HG02759 (cell line): ENCODE results near the gene PRDM10.
A peak's percentile ranks its signal among the peaks of the same experiment; 100 is the strongest.
"Not testable (repeated sequence)": the region's sequence is repeated elsewhere in the genome, so short reads cannot be mapped to it uniquely, and the experiment has no call there.

Experiments
- ATAC-seq: cut with Tn5 transposase; IDR thresholded peaks from one replicate; pipeline ENCODE4 v1.9.1; 2021; ENCODE audit warnings: mild to moderate bottlenecking, moderate library complexity; ENCODE audit not compliant: unreplicated experiment

The PRDM10 gene

GRCh38 chr11:130020323-130020722, 17.7 kb upstream of the PRDM10 start:
- no peak for ATAC-seq

DNA sequence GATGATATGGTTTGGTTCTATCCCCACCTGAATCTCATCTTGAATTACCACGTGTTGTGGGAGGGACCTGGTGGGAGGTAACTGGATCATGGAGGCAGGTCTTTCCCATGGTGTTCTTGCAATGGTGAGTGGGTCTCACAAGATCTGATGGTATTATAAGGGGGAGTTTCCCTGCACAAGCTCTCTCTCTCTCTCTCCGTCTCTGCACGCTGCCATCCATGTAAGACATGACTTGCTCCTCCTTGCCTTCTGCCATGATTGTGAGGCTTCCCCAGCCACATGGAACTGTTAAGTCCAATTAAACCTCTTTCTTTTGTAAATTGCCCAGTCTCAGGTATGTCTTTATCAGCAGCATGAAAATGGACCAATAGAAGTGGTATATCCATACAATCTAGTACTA, 13.2 kb upstream of the PRDM10 start:
- not testable (repeated sequence) for ATAC-seq

- no peak for ATAC-seq
Measured at GRCh38 chr11:130008326-130008725, 5.7 kb upstream of the PRDM10 start.

GRCh38 chr11:130006929-130007328, 4.3 kb upstream of the PRDM10 start:
- ATAC-seq, result no peak

DNA sequence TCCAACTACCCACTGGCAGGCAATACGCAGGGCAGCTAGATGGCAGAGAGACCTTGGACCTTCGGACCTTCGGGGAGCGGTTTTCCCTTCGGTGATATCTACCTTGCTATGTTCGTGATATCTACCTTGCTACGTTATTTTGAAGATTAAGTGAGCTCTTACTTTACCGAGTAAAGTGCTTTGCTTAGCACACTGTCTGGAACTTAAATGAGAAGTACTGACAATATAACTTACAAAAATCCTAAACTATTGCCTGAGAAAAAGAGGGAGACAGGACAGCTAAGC, 1.0 kb upstream of the PRDM10 start:
- ATAC-seq, result peak; percentile 19

GRCh38 chr11:130002846-130003716, 446 bp upstream of the PRDM10 start:
- ATAC-seq, result peak; percentile 78

GRCh38 chr11:130001461-130002351, 929 bp downstream of the PRDM10 start:
- ATAC-seq, result peak; percentile 28

DNA sequence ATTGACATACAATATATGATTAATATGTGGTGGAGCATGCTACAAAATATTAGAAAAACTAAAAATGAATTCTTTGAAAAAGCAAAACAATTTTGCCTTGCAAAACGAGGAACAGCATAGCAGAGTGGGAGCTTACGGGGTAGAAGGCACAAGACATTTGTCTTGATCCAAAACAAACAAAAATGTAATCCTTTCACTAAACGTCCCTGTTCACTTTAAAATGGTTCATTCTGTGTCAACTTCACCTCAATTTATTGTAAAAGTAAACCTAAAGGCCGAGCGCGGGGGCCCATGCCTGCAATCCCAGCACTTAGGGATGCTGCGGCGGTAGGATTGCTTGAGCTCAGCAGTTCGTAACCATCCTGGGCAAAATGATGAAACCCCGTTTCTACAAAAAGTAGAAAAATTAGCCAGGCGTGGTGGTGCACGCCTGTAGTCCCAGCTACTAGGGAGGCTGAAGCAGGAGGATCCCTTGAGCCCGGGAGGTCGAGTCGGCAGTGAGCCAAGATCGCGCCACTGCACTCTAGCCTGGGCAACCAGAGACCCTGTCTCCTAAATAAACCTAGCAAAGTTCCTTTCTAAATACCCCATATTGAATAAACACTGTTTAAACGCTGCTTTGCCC, 2.0 kb downstream of the PRDM10 start:
- no peak for ATAC-seq

GRCh38 chr11:129999407-129999806, 3.2 kb downstream of the PRDM10 start:
- ATAC-seq, result no peak

GRCh38 chr11:129998905-129999304, 3.7 kb downstream of the PRDM10 start:
- ATAC-seq, result no peak

DNA sequence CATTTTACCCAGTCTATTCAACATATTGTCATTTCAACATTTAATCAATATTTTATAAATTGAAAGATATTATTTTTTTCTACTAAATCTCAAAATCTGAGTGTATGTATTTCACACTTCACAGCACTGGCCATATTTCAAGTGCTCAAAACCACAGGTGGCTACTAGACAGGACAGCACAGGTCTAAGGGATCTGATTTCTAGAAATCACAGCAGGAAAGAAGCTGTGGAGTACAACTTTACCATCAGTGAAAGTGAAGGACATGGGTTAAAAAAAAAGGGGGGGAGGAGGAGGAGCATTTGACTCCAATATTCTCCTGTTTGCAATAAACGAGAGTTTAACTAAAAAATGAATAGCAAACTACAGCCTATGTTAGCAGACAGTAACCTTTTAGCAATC, 4.5 kb downstream of the PRDM10 start:
- no peak for ATAC-seq

DNA sequence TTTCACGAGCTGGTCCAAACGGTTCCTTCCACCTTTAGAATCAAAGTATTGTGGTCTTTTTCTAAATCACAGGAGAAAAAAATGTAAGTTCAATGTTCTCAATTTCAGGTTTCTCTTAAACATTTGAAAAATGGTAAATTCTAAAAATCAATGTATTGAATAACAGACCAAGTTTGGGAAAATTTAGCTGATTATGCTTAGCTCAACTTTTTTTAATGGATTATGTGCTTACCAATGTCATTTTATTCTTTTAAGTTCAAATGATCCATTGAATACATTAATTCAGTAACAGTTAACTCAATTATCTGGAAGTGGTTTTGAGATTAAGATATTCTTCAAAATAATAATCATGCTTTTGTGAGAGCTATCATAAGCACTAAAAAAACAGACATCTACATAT, 5.1 kb downstream of the PRDM10 start:
- ATAC-seq, result no peak

DNA sequence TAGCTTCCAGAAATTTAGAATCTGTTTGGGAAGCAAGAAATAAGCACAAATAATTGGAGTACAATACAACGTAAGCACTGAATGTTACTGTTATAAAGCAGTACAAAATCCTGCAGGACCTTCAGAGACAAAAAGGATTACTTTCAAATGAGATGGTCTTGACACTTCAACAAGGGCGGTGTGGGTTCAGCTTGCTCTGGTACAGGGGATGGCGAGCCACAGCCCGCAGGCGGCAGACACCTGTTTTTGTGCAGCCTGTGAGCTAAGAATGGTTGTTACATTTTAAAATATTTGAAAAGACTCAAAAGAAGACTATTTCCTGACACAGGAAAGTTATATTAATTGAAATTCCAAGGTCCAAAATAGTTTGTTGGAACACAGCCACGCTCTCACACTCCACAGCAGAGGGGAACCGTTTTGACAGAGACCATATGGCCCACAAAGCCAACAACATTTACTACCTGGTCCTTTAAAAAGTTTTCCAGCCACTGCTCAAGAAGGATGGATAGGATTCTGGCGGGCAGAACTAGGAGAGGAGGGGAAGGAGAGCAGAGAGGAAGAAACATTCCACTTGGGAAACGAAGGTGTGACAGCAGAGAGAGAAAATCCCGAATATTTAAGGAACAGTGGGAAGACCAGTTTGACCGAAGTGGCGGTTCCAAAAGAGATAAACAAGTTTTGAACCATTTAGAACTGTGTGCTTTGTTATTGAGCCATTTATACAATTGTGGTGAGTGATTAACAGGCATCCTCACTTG, 6.3 kb downstream of the PRDM10 start:
- ATAC-seq, result no peak

DNA sequence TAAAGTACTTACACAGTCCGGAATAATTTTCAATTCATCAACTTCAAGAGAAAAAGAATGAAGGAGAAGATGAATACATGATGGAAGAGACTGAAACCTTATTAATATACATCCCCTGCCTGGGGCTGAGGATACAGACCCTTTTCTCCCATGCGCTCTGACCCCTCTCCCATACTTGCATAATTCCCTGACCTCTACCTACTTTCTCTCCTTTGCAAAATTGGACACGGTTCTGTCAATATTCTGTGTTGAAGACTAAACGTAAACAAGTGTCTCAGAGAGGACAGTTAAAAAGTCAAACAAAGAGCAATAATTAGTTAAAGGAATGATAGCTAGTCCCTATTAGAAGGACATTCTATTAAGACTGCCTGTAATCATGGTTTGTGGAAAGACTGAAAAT, 7.5 kb downstream of the PRDM10 start:
- ATAC-seq, result no peak

- ATAC-seq, result peak; percentile 70
Measured at GRCh38 chr11:129992161-129992944, 10.3 kb downstream of the PRDM10 start.

GRCh38 chr11:129989149-129989813, 13.4 kb downstream of the PRDM10 start:
- ATAC-seq, result no peak

DNA sequence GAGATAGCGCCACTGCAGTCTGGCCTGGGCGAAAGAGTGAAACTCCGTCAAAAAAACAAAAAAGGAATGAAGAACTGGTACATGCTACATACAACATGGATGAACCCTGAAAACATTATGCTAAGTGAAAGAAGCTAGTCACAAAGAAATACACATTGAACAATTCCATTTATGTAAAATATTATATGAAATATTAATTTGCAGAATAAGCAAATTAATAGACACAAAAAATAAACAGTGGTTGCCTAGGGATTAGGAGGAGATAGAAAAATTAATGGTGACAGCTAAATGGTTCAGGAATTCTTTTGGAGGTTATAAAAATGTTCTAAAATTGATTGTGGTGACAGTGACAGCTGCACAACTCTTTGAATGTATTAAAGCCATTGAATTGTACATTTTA, 14.7 kb downstream of the PRDM10 start:
- ATAC-seq, result no peak

DNA sequence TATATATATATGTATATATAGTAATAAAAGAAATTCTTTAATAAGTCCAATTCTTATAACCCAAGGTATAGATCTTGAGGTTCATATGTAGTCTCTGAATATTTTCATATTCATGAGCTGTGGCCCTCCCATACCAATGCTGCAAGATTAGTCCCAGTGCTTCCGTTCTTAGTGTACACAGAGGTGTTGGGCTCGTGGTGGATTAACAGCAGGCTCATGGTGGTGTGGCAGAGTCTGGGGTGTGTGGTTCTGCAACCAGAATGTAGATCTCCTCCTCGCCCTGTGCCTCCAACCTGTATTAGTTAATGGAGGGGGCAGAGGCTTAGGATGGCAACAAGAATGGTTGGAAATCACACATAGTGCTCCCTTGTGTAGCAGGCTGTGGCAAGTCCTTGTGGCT, 16.8 kb downstream of the PRDM10 start:
- ATAC-seq, result no peak

- no peak for ATAC-seq
Measured at GRCh38 chr11:129980086-129980485, 22.5 kb downstream of the PRDM10 start.
